HCT116 (cell line): ENCODE measurements around the gene SPON2. TPM values are rescaled to one million over a fixed set of nuclear protein-coding genes. Genes with fewer than 3 reads are reported as not detected.

Experiments
- ATAC-seq: fragments of 200-7000 bp; cut with Tn5 transposase; 2 replicates; pipeline ENCODE4 v1.9.1; 2020; ENCODE audit warnings: mild to moderate bottlenecking, moderate library complexity
- BruUV-seq: library from RNA; stranded (reverse); fragments of 400-500 nt; replicated peaks from 2 replicates; lab custom pipeline; 2021; lab: Mats Ljungman, UMichigan
- CTCF ChIA-PET: fragments of 300-600 bp; sonication (Branson Sonifier 250); formaldehyde crosslinking; loops from one replicate; lab custom pipeline; 2021; ENCODE audit warnings: antibody characterized with exemption; lab: Charles Lee
- POLR2A ChIA-PET: fragments of 300-600, 350-600 bp; sonication (Branson Sonifier 250); formaldehyde crosslinking; loops from one replicate; lab custom pipeline; 2021; ENCODE audit warnings: antibody characterized with exemption; lab: Charles Lee
- RAD21 ChIA-PET, 2 experiments: fragments of 300-600 bp; sonication (Branson Sonifier 250); formaldehyde crosslinking; loops; one replicate each; lab custom pipeline; 2023; ENCODE audit warnings: low total read pairs in 2 of 2; ENCODE audit not compliant: uncharacterized antibody in 2 of 2, unreplicated experiment in 2 of 2, low non-redundant PET in 1 of 2; lab: Charles Lee
- DNase-seq: peaks from one replicate; pipeline ENCODE4 v3.0.0-alpha.2; 2010; ENCODE audit warnings: low read depth, low spot score
- H2AFZ ChIP-seq: fragments of 200-600 bp; shearing (Covaris generic), sonication (generic); 2 replicates; pipeline ENCODE4 v1.6.1; 2017; ENCODE audit warnings: low read depth, mixed run types, mixed read lengths, antibody characterized with exemption, low read length; ENCODE audit not compliant: poor library complexity, severe bottlenecking
- H3K27ac ChIP-seq: 2 replicates; pipeline ENCODE4 v1.5.1; 2012; ENCODE audit warnings: low read depth, low read length
- H3K27me3 ChIP-seq: fragments of 200-600 bp; sonication (generic); 2 replicates; pipeline ENCODE4 v1.6.1; 2016; ENCODE audit warnings: mixed run types, low read length, mixed read lengths; ENCODE audit not compliant: insufficient read depth
- H3K36me3 ChIP-seq, 2 experiments: fragments of 200-500 bp in 1 of 2; fragments of 200-600 bp in 1 of 2; sonication (Bioruptor generic) in 1 of 2; sonication (generic) in 1 of 2; 2 replicates each; pipeline versions ENCODE4 v1.5.1 to v1.6.1; 2014 to 2016; ENCODE audit warnings: low read length in 2 of 2, inconsistent platforms in 1 of 2, mixed read lengths in 1 of 2, mixed run types in 1 of 2; ENCODE audit not compliant: insufficient read depth in 2 of 2, control insufficient read depth in 1 of 2
- H3K4me1 ChIP-seq, 2 experiments: fragments of 200-600 bp in 1 of 2; sonication (generic) in 1 of 2; 2 replicates each; pipeline versions ENCODE4 v1.5.1 to v1.6.1; 2012 to 2017; ENCODE audit warnings: low read length in 2 of 2, inconsistent platforms in 1 of 2, mild to moderate bottlenecking in 1 of 2, mixed read lengths in 1 of 2, mixed run types in 1 of 2, moderate library complexity in 1 of 2; ENCODE audit not compliant: insufficient read depth in 2 of 2, control insufficient read depth in 1 of 2
- H3K4me2 ChIP-seq: fragments of 200-600 bp; sonication (generic); 2 replicates; pipeline ENCODE4 v1.6.1; 2017; ENCODE audit warnings: mixed run types, low read length, mixed read lengths
- H3K4me3 ChIP-seq, 2 experiments: fragments of 200-600 bp in 1 of 2; sonication (generic) in 1 of 2; replicated peaks in 1 of 2; 2 replicates each; pipeline ENCODE4 v1.5.1; 2011 to 2016; ENCODE audit warnings: low read length in 2 of 2, control low read depth in 1 of 2, low read depth in 1 of 2, mild to moderate bottlenecking in 1 of 2, mixed read lengths in 1 of 2, mixed run types in 1 of 2
- H3K79me2 ChIP-seq: fragments of 200-600 bp; sonication (generic); 2 replicates; pipeline ENCODE4 v1.6.1; 2017; ENCODE audit warnings: mild to moderate bottlenecking, mixed run types, low read length, moderate library complexity, mixed read lengths; ENCODE audit not compliant: insufficient read depth
- H3K9ac ChIP-seq: fragments of 200-600 bp; sonication (generic); 2 replicates; pipeline ENCODE4 v1.6.1; 2016; ENCODE audit warnings: low read length, mixed read lengths
- H3K9me2 ChIP-seq: fragments of 200-600 bp; sonication (generic), shearing (Covaris generic); 2 replicates; pipeline ENCODE4 v1.6.1; 2017; ENCODE audit warnings: mixed run types, mild to moderate bottlenecking, moderate library complexity; ENCODE audit not compliant: insufficient read depth
- H3K9me3 ChIP-seq, 2 experiments: fragments of 200-500 bp in 1 of 2; fragments of 200-600 bp in 1 of 2; sonication (Bioruptor generic) in 1 of 2; sonication (generic) in 1 of 2; 2 replicates each; pipeline ENCODE4 v1.6.1; 2014 to 2017; ENCODE audit warnings: low read length in 2 of 2, mixed read lengths in 2 of 2, inconsistent platforms in 1 of 2, low read depth in 1 of 2, mild to moderate bottlenecking in 1 of 2, mixed run types in 1 of 2, moderate library complexity in 1 of 2; ENCODE audit not compliant: control insufficient read depth in 1 of 2, insufficient read depth in 1 of 2
- H4K20me1 ChIP-seq: fragments of 200-600 bp; sonication (generic), shearing (Covaris generic); 2 replicates; pipeline ENCODE4 v1.6.1; 2017; ENCODE audit warnings: mixed run types, mild to moderate bottlenecking, moderate library complexity; ENCODE audit not compliant: insufficient read depth
- CBX3 ChIP-seq: IDR thresholded peaks from 2 replicates; pipeline ENCODE4 v1.6.1; 2012; ENCODE audit warnings: low read depth
- CEBPB ChIP-seq: IDR thresholded peaks from 2 replicates; pipeline ENCODE4 v1.6.1; 2012; ENCODE audit warnings: low read depth
- EZH2phosphoT487 ChIP-seq: fragments of 200-600 bp; IDR thresholded peaks from 2 replicates; pipeline ENCODE4 v1.6.1; 2018; ENCODE audit warnings: antibody characterized with exemption, borderline replicate concordance
- FOSL1 ChIP-seq: IDR thresholded peaks from 2 replicates; pipeline ENCODE4 v1.6.1; 2012; ENCODE audit warnings: low read depth
- JUND ChIP-seq: IDR thresholded peaks from 2 replicates; pipeline ENCODE4 v1.6.1; 2012
- MAX ChIP-seq: IDR thresholded peaks from 2 replicates; pipeline ENCODE4 v1.6.1; 2012
- POLR2A ChIP-seq: IDR thresholded peaks from 2 replicates; pipeline ENCODE4 v1.7.0; 2011; ENCODE audit warnings: borderline replicate concordance; ENCODE audit not compliant: insufficient read depth, insufficient read length; ENCODE audit errors: extremely low read depth
- POLR2AphosphoS5 ChIP-seq: IDR thresholded peaks from 2 replicates; pipeline ENCODE4 v1.6.1; 2011; ENCODE audit warnings: mild to moderate bottlenecking, low read depth, low read length, moderate library complexity
- RAD21 ChIP-seq: IDR thresholded peaks from 2 replicates; pipeline ENCODE4 v1.6.1; 2012; ENCODE audit warnings: low read depth, mild to moderate bottlenecking
- REST ChIP-seq: IDR thresholded peaks from 2 replicates; pipeline ENCODE4 v1.6.1; 2012; ENCODE audit warnings: low read depth
- SIN3A ChIP-seq: IDR thresholded peaks from 2 replicates; pipeline ENCODE4 v1.6.1; 2012; ENCODE audit warnings: low read depth
- SP1 ChIP-seq: IDR thresholded peaks from 2 replicates; pipeline ENCODE4 v1.6.1; 2012; ENCODE audit warnings: low read depth
- SRF ChIP-seq: IDR thresholded peaks from 2 replicates; pipeline ENCODE4 v1.6.1; 2012; ENCODE audit warnings: low read depth
- YY1 ChIP-seq: IDR thresholded peaks from 2 replicates; pipeline ENCODE4 v1.6.1; 2011; ENCODE audit warnings: low read length, low read depth, moderate library complexity, mild to moderate bottlenecking; ENCODE audit not compliant: insufficient replicate concordance; ENCODE audit errors: extremely low read depth
- ZFX ChIP-seq: fragments of 450-650 bp; IDR thresholded peaks from 2 replicates; pipeline ENCODE4 v1.6.1; 2017
- intact Hi-C: fragments of 100-400 bp; cut with micrococcal nuclease; formaldehyde crosslinking; loops from 2 replicates; pipeline ENCODE4 v1.10.0; 2022
- total RNA-seq: library from RNA; stranded (reverse); gene quantifications from one replicate; pipeline ENCODE4 v1.2.1, GENCODE V29; 2021; ENCODE audit not compliant: unreplicated experiment
- TF ChIP-seq, protein P1 (sequence below): IDR thresholded peaks from 2 replicates; pipeline ENCODE4 v1.6.1; 2012
- TF ChIP-seq, protein P2 (sequence below): IDR thresholded peaks from 2 replicates; pipeline ENCODE4 v1.6.1; 2011; ENCODE audit warnings: mild to moderate bottlenecking, low read length, moderate library complexity; ENCODE audit not compliant: insufficient replicate concordance; ENCODE audit errors: extremely low read depth

SPON2 gene
- total RNA-seq, 1 experiment from 2014 or later, result 1.5 TPM

DNA sequence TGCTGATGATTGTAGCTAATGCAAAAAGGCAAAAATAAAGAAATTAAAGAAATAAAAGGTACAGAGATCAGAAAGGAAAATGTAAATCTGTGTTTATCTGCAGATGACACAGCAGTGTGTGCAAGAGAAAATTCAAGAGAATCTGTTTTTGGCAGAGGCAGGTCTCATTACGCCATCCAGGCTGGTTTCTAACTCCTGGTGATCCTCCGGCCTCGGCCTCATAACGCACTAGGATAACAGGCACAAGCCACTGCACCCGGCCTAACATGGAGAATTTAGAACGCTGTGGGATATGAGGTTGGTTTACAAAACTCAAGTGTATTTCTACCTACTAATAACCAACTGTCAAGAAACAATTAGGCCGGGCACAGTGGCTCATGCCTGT is 47.2 kb upstream of the SPON2 start (continued):
- TF ChIP-seq MAX, result no peak
- no peak for TF ChIP-seq REST
- no peak for TF ChIP-seq RAD21
- no peak for TF ChIP-seq SIN3A
- TF ChIP-seq, protein P1, sequence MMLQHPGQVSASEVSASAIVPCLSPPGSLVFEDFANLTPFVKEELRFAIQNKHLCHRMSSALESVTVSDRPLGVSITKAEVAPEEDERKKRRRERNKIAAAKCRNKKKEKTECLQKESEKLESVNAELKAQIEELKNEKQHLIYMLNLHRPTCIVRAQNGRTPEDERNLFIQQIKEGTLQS, result no peak
- TF ChIP-seq ZFX, result no peak
- no peak for TF ChIP-seq CBX3
- no peak for TF ChIP-seq JUND
- TF ChIP-seq FOSL1, result no peak
- TF ChIP-seq CEBPB, result no peak

GRCh38 chr4:1218634-1219565 is 46.5 kb upstream of the SPON2 start:
- no peak for DNase-seq
- no peak overlapping the region for H2AFZ ChIP-seq
- H3K9ac ChIP-seq, result no peak overlapping the region
- CTCF ChIA-PET, result no interaction called here
- no peak overlapping the region for H3K4me3 ChIP-seq
- no peak overlapping the region for H3K27ac ChIP-seq
- no TSS peak for BruUV-seq
- ATAC-seq, result no peak
- H3K4me1 ChIP-seq, result no peaks in the 10 kb centered on the region
- peaks cover 20 to 23% of the 10 kb centered on the region in 2 experiments; a peak in 3 of 4 replicates for H3K36me3 ChIP-seq
- RAD21 ChIA-PET, result no interaction called here
- no peaks in the 10 kb centered on the region for H3K27me3 ChIP-seq
- H3K4me2 ChIP-seq, result no peak overlapping the region
- no peak for TF ChIP-seq SP1
- no peak for TF ChIP-seq CBX3
- no peak for TF ChIP-seq SRF
- no peak for TF ChIP-seq POLR2AphosphoS5
- no peak for TF ChIP-seq YY1
- TF ChIP-seq EZH2phosphoT487, result no peak
- no peak for TF ChIP-seq POLR2A
- TF ChIP-seq, protein P2, sequence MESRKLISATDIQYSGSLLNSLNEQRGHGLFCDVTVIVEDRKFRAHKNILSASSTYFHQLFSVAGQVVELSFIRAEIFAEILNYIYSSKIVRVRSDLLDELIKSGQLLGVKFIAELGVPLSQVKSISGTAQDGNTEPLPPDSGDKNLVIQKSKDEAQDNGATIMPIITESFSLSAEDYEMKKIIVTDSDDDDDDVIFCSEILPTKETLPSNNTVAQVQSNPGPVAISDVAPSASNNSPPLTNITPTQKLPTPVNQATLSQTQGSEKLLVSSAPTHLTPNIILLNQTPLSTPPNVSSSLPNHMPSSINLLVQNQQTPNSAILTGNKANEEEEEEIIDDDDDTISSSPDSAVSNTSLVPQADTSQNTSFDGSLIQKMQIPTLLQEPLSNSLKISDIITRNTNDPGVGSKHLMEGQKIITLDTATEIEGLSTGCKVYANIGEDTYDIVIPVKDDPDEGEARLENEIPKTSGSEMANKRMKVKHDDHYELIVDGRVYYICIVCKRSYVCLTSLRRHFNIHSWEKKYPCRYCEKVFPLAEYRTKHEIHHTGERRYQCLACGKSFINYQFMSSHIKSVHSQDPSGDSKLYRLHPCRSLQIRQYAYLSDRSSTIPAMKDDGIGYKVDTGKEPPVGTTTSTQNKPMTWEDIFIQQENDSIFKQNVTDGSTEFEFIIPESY, result no peak
- no peak for TF ChIP-seq SIN3A
- no peak for TF ChIP-seq RAD21
- intact Hi-C loops, result no loop called here
- POLR2A ChIA-PET, result no interaction called here
- H3K9me3 ChIP-seq, result no peaks in the 10 kb centered on the region
- no peaks in the 10 kb centered on the region for H3K9me2 ChIP-seq
- peaks cover 17% of the 10 kb centered on the region; the same call in 1 of the 2 replicates for H3K79me2 ChIP-seq
- no peaks in the 10 kb centered on the region for H4K20me1 ChIP-seq
